ENCODE data around the gene ABHD16B. TPM values are rescaled to one million over a fixed set of nuclear protein-coding genes. Genes with fewer than 3 reads are reported as not detected.

The ABHD16B gene
- total RNA-seq, 1 donor from 2014 or later = not detected

DNA sequence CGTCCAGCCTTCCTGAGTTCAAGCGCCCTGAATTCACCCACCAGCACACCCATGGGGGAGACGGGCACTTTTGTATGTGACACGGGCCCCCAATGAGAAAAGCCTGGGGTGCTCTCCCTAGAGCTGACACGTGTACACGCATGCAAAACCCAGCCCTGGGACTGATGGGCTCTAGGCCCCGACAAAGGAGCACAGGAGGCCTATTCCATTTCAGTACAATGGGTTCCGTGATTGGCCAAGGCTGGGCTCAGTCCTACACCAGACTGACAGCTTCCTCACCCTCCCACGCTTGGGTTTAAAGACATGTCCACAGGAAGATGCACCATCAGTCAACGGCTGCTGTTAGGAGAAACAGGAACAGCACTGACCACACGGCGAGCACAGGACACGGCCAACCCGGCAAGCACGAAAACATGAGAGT is 39.0 kb upstream of the ABHD16B start:
- intact Hi-C loops (cut with DNase I) = no loop called here
- TF ChIP-seq, protein P1, sequence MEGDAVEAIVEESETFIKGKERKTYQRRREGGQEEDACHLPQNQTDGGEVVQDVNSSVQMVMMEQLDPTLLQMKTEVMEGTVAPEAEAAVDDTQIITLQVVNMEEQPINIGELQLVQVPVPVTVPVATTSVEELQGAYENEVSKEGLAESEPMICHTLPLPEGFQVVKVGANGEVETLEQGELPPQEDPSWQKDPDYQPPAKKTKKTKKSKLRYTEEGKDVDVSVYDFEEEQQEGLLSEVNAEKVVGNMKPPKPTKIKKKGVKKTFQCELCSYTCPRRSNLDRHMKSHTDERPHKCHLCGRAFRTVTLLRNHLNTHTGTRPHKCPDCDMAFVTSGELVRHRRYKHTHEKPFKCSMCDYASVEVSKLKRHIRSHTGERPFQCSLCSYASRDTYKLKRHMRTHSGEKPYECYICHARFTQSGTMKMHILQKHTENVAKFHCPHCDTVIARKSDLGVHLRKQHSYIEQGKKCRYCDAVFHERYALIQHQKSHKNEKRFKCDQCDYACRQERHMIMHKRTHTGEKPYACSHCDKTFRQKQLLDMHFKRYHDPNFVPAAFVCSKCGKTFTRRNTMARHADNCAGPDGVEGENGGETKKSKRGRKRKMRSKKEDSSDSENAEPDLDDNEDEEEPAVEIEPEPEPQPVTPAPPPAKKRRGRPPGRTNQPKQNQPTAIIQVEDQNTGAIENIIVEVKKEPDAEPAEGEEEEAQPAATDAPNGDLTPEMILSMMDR (IDR thresholded peaks at IDR 0.05) = no peak
- DNase-seq = peak; percentile 64
- H3K27ac ChIP-seq = no peak overlapping the region
- ATAC-seq = peak; percentile 72 to 77
- H3K9me3 ChIP-seq = no peaks in the 10 kb centered on the region
- no peaks in the 10 kb centered on the region for H3K36me3 ChIP-seq
- no peaks in the 10 kb centered on the region for H3K27me3 ChIP-seq (ENCODE audit: low read depth)
- peaks cover 14% of the 10 kb centered on the region for H3K4me1 ChIP-seq
- H3K4me3 ChIP-seq = no peak overlapping the region

DNA sequence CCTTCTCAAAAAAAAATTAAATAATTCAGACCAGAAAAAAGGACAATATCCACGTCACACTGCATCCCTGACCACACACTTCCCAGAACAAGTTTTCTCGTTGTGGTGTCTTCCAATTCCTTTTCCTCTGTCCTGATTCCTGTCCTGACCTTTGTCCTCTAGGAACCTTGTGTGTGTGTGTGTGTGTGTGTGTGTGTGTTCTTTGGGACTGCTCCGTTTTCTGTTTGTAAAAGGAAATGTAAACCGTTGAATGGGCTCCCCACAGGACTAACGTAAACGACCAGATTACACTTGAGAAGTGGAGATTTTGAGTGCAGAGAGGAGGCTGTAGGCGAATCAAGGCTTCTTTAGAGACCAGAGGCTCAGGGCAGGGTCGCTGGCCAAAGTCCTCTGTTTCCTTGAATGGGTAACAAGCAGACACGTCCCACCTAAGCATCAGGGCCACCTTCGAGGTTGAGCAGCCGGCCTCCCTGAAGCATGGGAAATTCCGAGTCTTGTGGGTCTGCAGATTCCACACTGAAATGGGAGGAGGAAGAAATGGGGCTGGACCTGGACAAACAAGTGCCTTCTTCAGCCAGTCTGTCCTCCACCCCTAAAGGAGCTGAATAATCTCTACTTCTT is 37.5 kb upstream of the ABHD16B start:
- no peaks in the 10 kb centered on the region for H3K9me3 ChIP-seq
- DNase-seq (no peak), ATAC-seq (no peak)
- H3K27ac ChIP-seq = no peak overlapping the region
- H3K36me3 ChIP-seq = no peaks in the 10 kb centered on the region
- H3K4me1 ChIP-seq = peaks cover 18% of the 10 kb centered on the region
- intact Hi-C loops (cut with DNase I) = no loop called here
- no peak overlapping the region for H3K4me3 ChIP-seq
- TF ChIP-seq, protein P1 (IDR thresholded peaks at IDR 0.05) = no peak
- H3K27me3 ChIP-seq (ENCODE audit: low read depth) = peaks cover 4% of the 10 kb centered on the region

DNA sequence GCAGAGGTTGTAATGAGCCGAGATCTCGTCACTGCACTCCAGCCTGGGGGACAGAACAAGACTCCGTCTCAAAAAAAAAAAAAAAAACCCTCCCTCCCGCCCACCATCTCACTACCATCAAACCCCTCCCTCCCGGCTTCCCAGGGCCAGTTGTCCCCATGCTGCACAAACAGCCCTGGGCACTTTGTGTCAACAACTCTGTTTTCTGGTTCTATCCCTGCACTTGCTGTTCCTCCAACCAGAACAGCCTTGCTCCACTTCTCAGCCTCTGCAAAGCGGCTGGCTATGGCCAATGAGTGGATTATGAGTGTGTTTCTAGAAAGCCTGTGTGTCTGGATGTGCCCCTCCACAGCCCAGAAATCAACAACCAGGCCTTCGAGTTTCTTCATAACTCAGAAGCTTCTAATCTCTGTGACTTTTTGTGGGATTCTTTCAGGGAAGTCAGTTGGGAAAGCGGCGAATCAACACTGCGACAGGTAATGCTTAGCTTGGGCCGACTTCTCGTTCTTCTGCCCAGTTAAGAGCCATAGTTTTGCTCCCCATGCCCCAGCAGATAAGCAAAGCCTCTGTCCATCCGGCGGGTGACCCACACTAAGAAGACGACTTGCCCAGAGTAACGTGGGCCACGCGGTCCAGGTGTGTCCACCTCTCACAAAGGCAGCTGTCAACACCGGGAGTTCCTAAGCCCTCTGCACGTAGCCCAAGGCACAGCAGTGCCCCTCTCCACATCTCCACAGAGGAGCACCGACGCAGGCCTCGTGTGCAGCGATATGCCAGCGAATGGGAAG is 35.8 kb upstream of the ABHD16B start:
- no peaks in the 10 kb centered on the region for H3K36me3 ChIP-seq
- no peak overlapping the region for H3K4me3 ChIP-seq
- no peak for ATAC-seq
- H3K27ac ChIP-seq = no peak overlapping the region
- H3K9me3 ChIP-seq = no peaks in the 10 kb centered on the region
- DNase-seq = no peak
- TF ChIP-seq, protein P1 (IDR thresholded peaks at IDR 0.05) = no peak
- peaks cover 23% of the 10 kb centered on the region for H3K4me1 ChIP-seq
- intact Hi-C loops (cut with DNase I) = no loop called here
- peaks cover 4% of the 10 kb centered on the region for H3K27me3 ChIP-seq (ENCODE audit: low read depth)

DNA sequence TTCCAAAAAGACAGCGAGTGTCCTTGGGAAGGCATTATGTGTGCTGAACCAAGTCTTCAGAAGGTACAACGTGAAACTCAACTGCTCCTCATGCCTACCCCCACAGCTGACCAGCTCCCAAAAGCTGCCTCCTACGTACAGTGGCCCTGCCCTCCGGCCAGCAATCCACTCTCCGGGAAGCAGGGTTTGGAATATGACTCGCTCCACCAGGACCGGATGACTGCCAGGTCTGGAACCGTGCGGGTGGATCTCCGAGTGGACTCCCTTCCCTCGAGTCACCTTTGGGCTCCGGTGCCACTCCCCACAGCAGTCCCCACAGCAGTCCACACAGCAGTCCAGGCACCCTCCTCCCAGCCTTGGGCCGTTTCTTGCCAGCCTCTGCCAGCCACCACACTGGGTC is 34.5 kb upstream of the ABHD16B start:
- ATAC-seq (no peak), DNase-seq (no peak)
- TF ChIP-seq, protein P1 (IDR thresholded peaks at IDR 0.05) = no peak
- Histone ChIP-seq H3K4me3 (no peak overlapping the region), H3K4me1 (peaks cover 24% of the 10 kb centered on the region), H3K36me3 (no peaks in the 10 kb centered on the region), H3K27ac (no peak overlapping the region), H3K9me3 (no peaks in the 10 kb centered on the region), H3K27me3 (ENCODE audit: low read depth) (peaks cover 4% of the 10 kb centered on the region)
- intact Hi-C loops (cut with DNase I) = no loop called here

DNA sequence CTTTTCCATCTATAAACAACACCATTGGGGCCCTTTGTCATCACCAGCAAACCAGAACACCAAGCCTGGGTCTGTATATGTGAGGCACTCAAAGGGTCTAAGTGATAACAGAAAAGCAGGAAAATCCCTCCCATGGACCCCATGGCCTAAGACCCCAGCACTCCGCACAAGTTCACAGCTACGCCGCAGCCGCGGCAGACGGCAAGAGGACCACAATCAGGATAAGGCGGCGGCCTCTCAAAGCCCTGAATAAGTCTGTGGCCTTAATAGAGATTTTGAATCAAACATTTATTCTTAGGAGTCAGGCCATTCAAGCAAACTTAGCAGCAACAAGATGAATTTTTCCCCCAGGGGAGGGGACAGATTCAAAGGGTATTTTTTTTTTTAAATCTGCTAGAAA is 33.2 kb upstream of the ABHD16B start:
- peaks cover 29% of the 10 kb centered on the region for H3K4me1 ChIP-seq
- H3K27ac ChIP-seq = no peak overlapping the region
- no peaks in the 10 kb centered on the region for H3K36me3 ChIP-seq
- no peaks in the 10 kb centered on the region for H3K9me3 ChIP-seq
- intact Hi-C loops (cut with DNase I) = no loop called here
- DNase-seq (no peak), ATAC-seq (no peak)
- H3K4me3 ChIP-seq = no peak overlapping the region
- TF ChIP-seq, protein P1 (IDR thresholded peaks at IDR 0.05) = no peak
- peaks cover 4% of the 10 kb centered on the region for H3K27me3 ChIP-seq (ENCODE audit: low read depth)

All from lower lobe of right lung (tissue), 2 donors.